Measurements from ENCODE around the gene ATP2B3. TPM values are rescaled to one million over a fixed set of nuclear protein-coding genes. Genes with fewer than 3 reads are reported as not detected.

Gene ATP2B3
- total RNA-seq, 1 experiment from 2014 or later = 0.21 TPM

DNA sequence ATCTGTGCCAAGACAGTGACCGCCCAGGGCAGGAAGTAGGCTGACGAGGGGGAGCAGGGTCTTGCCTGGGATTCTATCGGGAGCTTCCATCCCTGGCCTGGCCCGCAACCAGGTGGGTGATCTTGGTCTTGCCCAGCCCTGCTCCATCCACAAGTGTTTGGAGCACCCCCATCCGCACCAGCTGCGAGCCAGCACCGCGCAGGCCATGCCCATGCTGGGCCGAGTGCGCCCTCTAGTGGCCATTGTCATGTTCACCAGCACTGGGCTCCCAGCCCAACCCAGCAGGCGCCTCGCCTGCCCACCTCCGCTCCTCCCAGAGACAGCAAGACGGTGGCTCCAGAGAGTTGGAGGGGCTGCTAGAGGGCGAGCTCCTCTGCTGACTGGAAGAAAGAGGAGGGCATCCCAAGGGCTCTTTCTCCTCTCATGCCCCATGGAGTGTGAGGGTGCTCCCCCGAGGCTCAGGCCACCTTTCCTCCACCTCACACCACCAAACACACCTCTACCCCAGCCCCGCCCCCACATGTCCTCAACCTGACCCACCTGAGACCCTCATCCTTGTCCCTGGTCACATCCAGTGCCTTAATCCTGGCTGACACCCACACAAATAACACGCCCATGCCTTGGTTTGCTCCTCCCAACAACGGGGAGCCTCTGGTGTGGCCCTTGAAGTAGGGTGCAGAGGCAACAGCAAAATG lies 9.8 kb upstream of the ATP2B3 start:
- Histone ChIP-seq H3K27me3 (ENCODE audit: control insufficient read depth, insufficient read depth, low read length) (no peaks in the 10 kb centered on the region), H3K36me3 (ENCODE audit: control insufficient read depth, insufficient read depth, low read length) (no peaks in the 10 kb centered on the region), H3K4me3 (ENCODE audit: low read depth in 2 of 2, low read length in 2 of 2) (peak overlapping the region in 1 of 2 experiments; percentile 17; a peak in 2 of 4 replicates), H3K27ac (ENCODE audit: low read length) (0 out of 2 replicates have a peak overlapping the region, but pooled peaks have one; percentile 7), H3K9me3 (ENCODE audit: control insufficient read depth, insufficient read depth, low read depth, low read length) (no peaks in the 10 kb centered on the region), H3K4me1 (ENCODE audit: control insufficient read depth, insufficient read depth, low read length) (no peaks in the 10 kb centered on the region)
- in situ Hi-C loops (cut with HindIII; ENCODE audit: low pct_unique_long_range_greater_than_20kb, low sequenced_read_pairs) = no loop called here
- ATAC-seq (peak; percentile 96), DNase-seq (ENCODE audit: low read depth, low spot score) (peak; percentile 12)
- intact Hi-C loops (cut with micrococcal nuclease; ENCODE audit: unreplicated experiment) = loop anchor here (1.0 to 5.0 kb wide), 2 partner anchors 46 to 475 kb away; no protein-coding TSS in a partner anchor
- TF ChIP-seq, protein P1, sequence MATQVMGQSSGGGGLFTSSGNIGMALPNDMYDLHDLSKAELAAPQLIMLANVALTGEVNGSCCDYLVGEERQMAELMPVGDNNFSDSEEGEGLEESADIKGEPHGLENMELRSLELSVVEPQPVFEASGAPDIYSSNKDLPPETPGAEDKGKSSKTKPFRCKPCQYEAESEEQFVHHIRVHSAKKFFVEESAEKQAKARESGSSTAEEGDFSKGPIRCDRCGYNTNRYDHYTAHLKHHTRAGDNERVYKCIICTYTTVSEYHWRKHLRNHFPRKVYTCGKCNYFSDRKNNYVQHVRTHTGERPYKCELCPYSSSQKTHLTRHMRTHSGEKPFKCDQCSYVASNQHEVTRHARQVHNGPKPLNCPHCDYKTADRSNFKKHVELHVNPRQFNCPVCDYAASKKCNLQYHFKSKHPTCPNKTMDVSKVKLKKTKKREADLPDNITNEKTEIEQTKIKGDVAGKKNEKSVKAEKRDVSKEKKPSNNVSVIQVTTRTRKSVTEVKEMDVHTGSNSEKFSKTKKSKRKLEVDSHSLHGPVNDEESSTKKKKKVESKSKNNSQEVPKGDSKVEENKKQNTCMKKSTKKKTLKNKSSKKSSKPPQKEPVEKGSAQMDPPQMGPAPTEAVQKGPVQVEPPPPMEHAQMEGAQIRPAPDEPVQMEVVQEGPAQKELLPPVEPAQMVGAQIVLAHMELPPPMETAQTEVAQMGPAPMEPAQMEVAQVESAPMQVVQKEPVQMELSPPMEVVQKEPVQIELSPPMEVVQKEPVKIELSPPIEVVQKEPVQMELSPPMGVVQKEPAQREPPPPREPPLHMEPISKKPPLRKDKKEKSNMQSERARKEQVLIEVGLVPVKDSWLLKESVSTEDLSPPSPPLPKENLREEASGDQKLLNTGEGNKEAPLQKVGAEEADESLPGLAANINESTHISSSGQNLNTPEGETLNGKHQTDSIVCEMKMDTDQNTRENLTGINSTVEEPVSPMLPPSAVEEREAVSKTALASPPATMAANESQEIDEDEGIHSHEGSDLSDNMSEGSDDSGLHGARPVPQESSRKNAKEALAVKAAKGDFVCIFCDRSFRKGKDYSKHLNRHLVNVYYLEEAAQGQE (IDR thresholded peaks at IDR 0.05; ENCODE audit: insufficient read depth in 1 of 2, low read depth in 2 of 2, low read length in 1 of 2) = 0 out of 4 replicates have a peak, but pooled peaks of 1 of the 2 experiments have one; percentile 40
- no peak for TF ChIP-seq SIN3A (IDR thresholded peaks at IDR 0.05; ENCODE audit: borderline replicate concordance, insufficient read depth, low read depth, low read length)
- no TSS peak for BruUV-seq (replicated peaks)
- POLR2A ChIA-PET = no interaction called here
- CTCF ChIA-PET = interaction anchor here (0.6 to 3.2 kb wide), 5 partner anchors 8 to 140 kb away, joined by 3 to 14 read pairs (median 4); partner anchors contain the start of genes DUSP9 and HAUS7

DNA sequence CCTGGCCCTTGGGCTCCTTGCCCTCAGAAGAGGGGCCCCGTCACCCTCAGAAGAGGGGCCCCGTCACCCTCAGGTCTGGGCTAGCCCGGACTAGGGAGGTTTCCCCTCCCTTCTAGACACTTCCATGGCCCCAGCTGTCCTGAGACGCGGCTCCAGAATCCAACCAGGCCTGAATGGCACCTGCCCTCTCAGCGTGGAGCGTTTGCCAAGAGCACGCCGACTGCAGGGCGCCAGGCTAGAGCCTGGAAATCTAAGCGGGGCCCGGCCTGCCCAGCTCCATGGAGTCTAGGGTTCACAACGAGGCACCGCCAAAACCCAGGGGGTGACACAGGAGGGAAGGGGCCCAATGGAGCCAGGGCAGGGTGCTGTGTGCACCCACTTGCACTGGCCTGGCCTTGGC lies 7.8 kb upstream of the ATP2B3 start:
- in situ Hi-C loops (cut with HindIII; ENCODE audit: low pct_unique_long_range_greater_than_20kb, low sequenced_read_pairs) = no loop called here
- POLR2A ChIA-PET = no interaction called here

More for the DNA sequence above, 7.8 kb upstream of the ATP2B3 start:
- no TSS peak for BruUV-seq (replicated peaks)
- CTCF ChIA-PET = interaction anchor here (0.7 kb wide), 1 partner anchor 103 kb away, joined by 4 read pairs; no protein-coding TSS in a partner anchor
- DNase-seq (ENCODE audit: low read depth, low spot score) (no peak), ATAC-seq (no peak)
- Histone ChIP-seq H3K27me3 (ENCODE audit: control insufficient read depth, insufficient read depth, low read length) (no peaks in the 10 kb centered on the region), H3K9me3 (ENCODE audit: control insufficient read depth, insufficient read depth, low read depth, low read length) (no peaks in the 10 kb centered on the region), H3K4me1 (ENCODE audit: control insufficient read depth, insufficient read depth, low read length) (no peaks in the 10 kb centered on the region), H3K27ac (ENCODE audit: low read length) (no peak overlapping the region), H3K4me3 (ENCODE audit: low read depth in 2 of 2, low read length in 2 of 2) (no peak overlapping the region), H3K36me3 (ENCODE audit: control insufficient read depth, insufficient read depth, low read length) (no peaks in the 10 kb centered on the region)
- intact Hi-C loops (cut with micrococcal nuclease; ENCODE audit: unreplicated experiment) = loop anchor here (5.0 kb wide), 1 partner anchor 477 kb away; no protein-coding TSS in a partner anchor
- TF ChIP-seq SIN3A (IDR thresholded peaks at IDR 0.05; ENCODE audit: borderline replicate concordance, insufficient read depth, low read depth, low read length) (no peak), POLR2AphosphoS5 (IDR thresholded peaks at IDR 0.05; ENCODE audit: low read depth, low read length) (no peak), TCF7L2 (IDR thresholded peaks at IDR 0.05; ENCODE audit: low read depth, low read length) (no peak)
- TF ChIP-seq, protein P2, sequence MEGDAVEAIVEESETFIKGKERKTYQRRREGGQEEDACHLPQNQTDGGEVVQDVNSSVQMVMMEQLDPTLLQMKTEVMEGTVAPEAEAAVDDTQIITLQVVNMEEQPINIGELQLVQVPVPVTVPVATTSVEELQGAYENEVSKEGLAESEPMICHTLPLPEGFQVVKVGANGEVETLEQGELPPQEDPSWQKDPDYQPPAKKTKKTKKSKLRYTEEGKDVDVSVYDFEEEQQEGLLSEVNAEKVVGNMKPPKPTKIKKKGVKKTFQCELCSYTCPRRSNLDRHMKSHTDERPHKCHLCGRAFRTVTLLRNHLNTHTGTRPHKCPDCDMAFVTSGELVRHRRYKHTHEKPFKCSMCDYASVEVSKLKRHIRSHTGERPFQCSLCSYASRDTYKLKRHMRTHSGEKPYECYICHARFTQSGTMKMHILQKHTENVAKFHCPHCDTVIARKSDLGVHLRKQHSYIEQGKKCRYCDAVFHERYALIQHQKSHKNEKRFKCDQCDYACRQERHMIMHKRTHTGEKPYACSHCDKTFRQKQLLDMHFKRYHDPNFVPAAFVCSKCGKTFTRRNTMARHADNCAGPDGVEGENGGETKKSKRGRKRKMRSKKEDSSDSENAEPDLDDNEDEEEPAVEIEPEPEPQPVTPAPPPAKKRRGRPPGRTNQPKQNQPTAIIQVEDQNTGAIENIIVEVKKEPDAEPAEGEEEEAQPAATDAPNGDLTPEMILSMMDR (IDR thresholded peaks at IDR 0.05) = no peak
- TF ChIP-seq, protein P1 (IDR thresholded peaks at IDR 0.05; ENCODE audit: insufficient read depth in 1 of 2, low read depth in 2 of 2, low read length in 1 of 2) = no peak

All from Panc1 (cell line).